ENCODE data around the gene FBN2. TPM values are rescaled to one million over a fixed set of nuclear protein-coding genes. Genes with fewer than 3 reads are reported as not detected.

FBN2 gene
- total and polyA plus RNA-seq, 2 experiments from 2014 or later = 15.2 to 63.2 TPM

DNA sequence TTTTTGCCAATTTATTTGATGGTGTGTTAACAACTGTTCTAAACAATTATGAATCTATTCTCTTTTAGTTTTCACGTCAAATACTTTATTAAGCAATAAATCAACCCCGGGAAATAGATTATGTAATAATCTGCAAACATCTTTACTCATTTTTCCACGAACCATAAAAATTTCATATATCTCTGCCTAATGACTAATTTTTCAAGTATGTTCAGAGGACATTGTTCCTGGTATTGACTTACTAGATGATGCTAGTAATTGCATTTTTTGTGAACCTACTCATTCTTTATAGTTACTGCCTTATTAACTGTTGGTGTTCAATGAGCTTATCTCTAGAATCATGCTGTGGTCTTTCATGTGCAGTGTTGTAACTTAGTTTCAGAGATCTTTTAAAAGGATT lies 41.0 kb upstream of the FBN2 start:
- no peaks in the 10 kb centered on the region for H4K20me1 ChIP-seq (ENCODE audit: insufficient read depth)
- no peaks in the 10 kb centered on the region for H3K9me2 ChIP-seq (ENCODE audit: insufficient read depth)
- no peaks in the 10 kb centered on the region for H3K27me3 ChIP-seq (replicated peaks; ENCODE audit: insufficient read depth)
- H3K36me3 ChIP-seq (ENCODE audit: low read depth) = no peaks in the 10 kb centered on the region
- peak overlapping the region; percentile 28 for H3K4me2 ChIP-seq (ENCODE audit: unreplicated experiment)
- peak overlapping the region; percentile 32 for H3K27ac ChIP-seq
- no peak overlapping the region for H3K4me3 ChIP-seq
- in situ Hi-C loops (cut with MboI) = no loop called here
- no peak overlapping the region for H3K9ac ChIP-seq
- peaks cover 20% of the 10 kb centered on the region; the same call in 1 of the 2 replicates for H3K4me1 ChIP-seq (ENCODE audit: insufficient read depth)
- no peaks in the 10 kb centered on the region for H3F3A ChIP-seq (ENCODE audit: insufficient read depth)
- no peak for TF ChIP-seq EZH2 (IDR thresholded peaks at IDR 0.05; ENCODE audit: insufficient read depth, poor library complexity, severe bottlenecking)
- TF ChIP-seq EZH2phosphoT487 (IDR thresholded peaks at IDR 0.05; ENCODE audit: insufficient read depth, low read depth) = no peak
- H2AFZ ChIP-seq = no peak overlapping the region
- peak; percentile 66 for DNase-seq
- WGBS, 2 experiments (ENCODE audit: low coverage in 1 of 2, low lambda C conversion rate in 2 of 2, missing lambda C conversion rate in 2 of 2) = 1% methylated on average over 3 of the region's 3 CpGs
- no peaks in the 10 kb centered on the region for H3K79me2 ChIP-seq (ENCODE audit: insufficient read depth)
- no peaks in the 10 kb centered on the region for H3K9me3 ChIP-seq (ENCODE audit: low read depth)

- Histone ChIP-seq H3K9me2 (ENCODE audit: insufficient read depth) (no peaks in the 10 kb centered on the region), H4K20me1 (ENCODE audit: insufficient read depth) (no peaks in the 10 kb centered on the region), H3K36me3 (ENCODE audit: low read depth) (no peaks in the 10 kb centered on the region), H3K4me3 (no peak overlapping the region), H3K4me1 (ENCODE audit: insufficient read depth) (peaks cover 27% of the 10 kb centered on the region), H2AFZ (no peak overlapping the region), H3F3A (ENCODE audit: insufficient read depth) (no peaks in the 10 kb centered on the region), H3K9ac (no peak overlapping the region), H3K79me2 (ENCODE audit: insufficient read depth) (no peaks in the 10 kb centered on the region), H3K27ac (no peak overlapping the region), H3K4me2 (ENCODE audit: unreplicated experiment) (no peak overlapping the region), H3K27me3 (replicated peaks; ENCODE audit: insufficient read depth) (no peaks in the 10 kb centered on the region), H3K9me3 (ENCODE audit: low read depth) (no peaks in the 10 kb centered on the region)
- WGBS, 2 experiments (ENCODE audit: low coverage in 1 of 2, low lambda C conversion rate in 2 of 2, missing lambda C conversion rate in 2 of 2) = 56 to 57% methylated on average over 1 of the region's 1 CpG
- TF ChIP-seq EZH2 (IDR thresholded peaks at IDR 0.05; ENCODE audit: insufficient read depth, poor library complexity, severe bottlenecking) = no peak
- no peak for TF ChIP-seq EZH2phosphoT487 (IDR thresholded peaks at IDR 0.05; ENCODE audit: insufficient read depth, low read depth)
- in situ Hi-C loops (cut with MboI) = no loop called here
- peak; percentile 16 for DNase-seq
Measured at GRCh38 chr5:128574041-128574440, 36.0 kb upstream of the FBN2 start.

- Histone ChIP-seq H3F3A (ENCODE audit: insufficient read depth) (no peaks in the 10 kb centered on the region), H3K79me2 (ENCODE audit: insufficient read depth) (no peaks in the 10 kb centered on the region), H3K4me2 (ENCODE audit: unreplicated experiment) (no peak overlapping the region), H3K27me3 (replicated peaks; ENCODE audit: insufficient read depth) (no peaks in the 10 kb centered on the region), H3K9ac (no peak overlapping the region), H3K9me3 (ENCODE audit: low read depth) (no peaks in the 10 kb centered on the region), H3K27ac (no peak overlapping the region), H3K36me3 (ENCODE audit: low read depth) (no peaks in the 10 kb centered on the region), H3K9me2 (ENCODE audit: insufficient read depth) (no peaks in the 10 kb centered on the region), H4K20me1 (ENCODE audit: insufficient read depth) (no peaks in the 10 kb centered on the region), H3K4me3 (no peak overlapping the region), H2AFZ (no peak overlapping the region), H3K4me1 (ENCODE audit: insufficient read depth) (peaks cover 21% of the 10 kb centered on the region)
- no peak for DNase-seq
- WGBS, 2 experiments (ENCODE audit: low coverage in 1 of 2, low lambda C conversion rate in 2 of 2, missing lambda C conversion rate in 2 of 2) = 24 to 38% methylated on average over 2 of the region's 2 CpGs
- in situ Hi-C loops (cut with MboI) = no loop called here
- TF ChIP-seq EZH2phosphoT487 (IDR thresholded peaks at IDR 0.05; ENCODE audit: insufficient read depth, low read depth) (no peak), EZH2 (IDR thresholded peaks at IDR 0.05; ENCODE audit: insufficient read depth, poor library complexity, severe bottlenecking) (no peak)
Measured at GRCh38 chr5:128572930-128573319, 34.9 kb upstream of the FBN2 start.

DNA sequence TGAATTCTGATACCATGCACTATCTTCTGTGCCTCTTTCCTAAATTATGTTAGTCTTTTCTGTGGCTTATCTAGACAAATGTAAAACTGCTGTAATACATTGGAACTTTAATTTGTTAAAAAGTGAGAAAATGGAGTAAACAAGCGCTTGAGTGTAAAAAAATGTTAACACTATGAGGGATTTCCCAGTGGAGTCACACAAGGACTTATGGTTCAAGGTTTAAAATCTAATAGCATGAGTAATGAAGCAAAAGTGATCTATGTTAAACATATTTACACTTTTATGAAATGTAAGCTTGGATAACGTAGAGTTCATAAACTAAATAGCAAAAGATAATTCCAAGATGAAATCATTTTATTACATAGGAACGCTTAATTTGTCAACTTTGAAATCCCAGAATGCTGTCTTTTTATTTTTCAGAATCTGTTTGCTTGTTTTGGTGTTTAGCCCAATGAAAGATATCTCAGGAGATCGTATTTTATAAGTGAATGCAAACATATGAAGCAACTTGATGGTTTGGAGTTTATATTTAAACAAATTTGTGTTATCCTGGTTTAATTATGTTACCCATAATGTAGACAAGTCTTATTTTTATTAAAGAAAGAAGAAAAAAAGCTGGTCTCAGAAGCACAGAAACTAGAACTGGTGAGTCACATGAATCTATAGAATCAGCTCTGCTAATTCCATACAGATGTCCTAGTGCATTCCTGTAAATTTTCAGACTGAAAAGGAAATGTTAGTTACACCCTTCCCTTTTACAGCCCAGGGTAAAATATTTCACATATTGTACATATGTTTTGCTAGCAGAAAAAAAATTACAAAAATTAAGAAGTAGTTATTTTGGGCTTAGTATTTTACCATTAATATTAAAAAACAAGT lies 34.2 kb upstream of the FBN2 start:
- H3K79me2 ChIP-seq (ENCODE audit: insufficient read depth) = no peaks in the 10 kb centered on the region
- H3K4me1 ChIP-seq (ENCODE audit: insufficient read depth) = peaks cover 21% of the 10 kb centered on the region
- no peaks in the 10 kb centered on the region for H3F3A ChIP-seq (ENCODE audit: insufficient read depth)
- in situ Hi-C loops (cut with MboI) = no loop called here
- H3K4me3 ChIP-seq = no peak overlapping the region
- H3K27me3 ChIP-seq (replicated peaks; ENCODE audit: insufficient read depth) = no peaks in the 10 kb centered on the region
- DNase-seq = peak; percentile 42
- no peak overlapping the region for H3K27ac ChIP-seq
- no peaks in the 10 kb centered on the region for H3K36me3 ChIP-seq (ENCODE audit: low read depth)
- no peaks in the 10 kb centered on the region for H3K9me3 ChIP-seq (ENCODE audit: low read depth)
- TF ChIP-seq EZH2 (IDR thresholded peaks at IDR 0.05; ENCODE audit: insufficient read depth, poor library complexity, severe bottlenecking) = no peak
- TF ChIP-seq EZH2phosphoT487 (IDR thresholded peaks at IDR 0.05; ENCODE audit: insufficient read depth, low read depth) = no peak
- H4K20me1 ChIP-seq (ENCODE audit: insufficient read depth) = no peaks in the 10 kb centered on the region
- H3K9me2 ChIP-seq (ENCODE audit: insufficient read depth) = no peaks in the 10 kb centered on the region
- WGBS, 2 experiments (ENCODE audit: low coverage in 1 of 2, low lambda C conversion rate in 2 of 2, missing lambda C conversion rate in 2 of 2) = 34 to 35% methylated on average over 4 of the region's 4 CpGs
- H3K9ac ChIP-seq = no peak overlapping the region
- H3K4me2 ChIP-seq (ENCODE audit: unreplicated experiment) = no peak overlapping the region
- no peak overlapping the region for H2AFZ ChIP-seq
